ENCODE results near the gene TAS1R1. TPM values are rescaled to one million over a fixed set of nuclear protein-coding genes. Genes with fewer than 3 reads are reported as not detected.

The TAS1R1 gene
- total and polyA plus RNA-seq, 9 of the 15 experiments (the other 6 are each of a cell fraction or from before 2014, with no cell fraction given) = 0.06 TPM; not detected in 8

GRCh38 chr1:6624710-6625583 lies 69.8 kb downstream of the TAS1R1 start, which contains the start of gene THAP3:
THAP3 (plus strand) TSS chr1:6624868; CDS start chr1:6625219, 351 bp downstream.
- Histone ChIP-seq H3K4me1 (replicated peaks in 1 of 2; ENCODE audit: control insufficient read depth in 2 of 2, insufficient read depth in 2 of 2, low read length in 2 of 2) (peaks cover 12 to 47% of the 10 kb centered on the region in 2 experiments; a peak in 4 of 5 replicates), H4K20me1 (replicated peaks; ENCODE audit: control insufficient read depth, insufficient read depth, low read length) (peaks cover 19% of the 10 kb centered on the region; the same call in 1 of the 2 replicates), H3K4me2 (ENCODE audit: insufficient read depth, low read length) (peak within 1 kb of the TSS; percentile 94), H3K9ac (ENCODE audit: insufficient read depth in 1 of 2, low read depth in 2 of 2, low read length in 2 of 2) (peak within 1 kb of the TSS; percentile 71 to 90), H3K9me1 (ENCODE audit: control insufficient read depth, insufficient read depth, low read length) (peaks cover under 1% of the 10 kb centered on the region), H3K27me3 (ENCODE audit: control insufficient read depth in 2 of 2, insufficient read depth in 2 of 2, low read length in 2 of 2) (no peaks in the 10 kb centered on the region), H3K79me2 (ENCODE audit: control insufficient read depth, insufficient read depth, low read length) (peaks cover 58% of the 10 kb centered on the region), H3K9me3 (replicated peaks; ENCODE audit: control insufficient read depth, insufficient read depth, low read depth, low read length) (no peaks in the 10 kb centered on the region), H3K27ac (ENCODE audit: extremely low read depth, low read depth, low read length) (peak within 1 kb of the TSS; percentile 74), H3K4me3 (peak within 1 kb of the TSS; percentile 91), H3K36me3 (ENCODE audit: control insufficient read depth, insufficient read depth, low read length) (peaks cover 80% of the 10 kb centered on the region), H2AFZ (ENCODE audit: low read depth, low read length) (peak within 1 kb of the TSS; percentile 69; the same call in 1 of the 2 replicates)
- peak; percentile 93 to 96 (median 94) for DNase-seq (ENCODE audit: extremely low read depth in 1 of 4, low spot score in 3 of 4)
- in situ Hi-C loops (cut with MboI) = no loop called here
- ATAC-seq = peak; percentile 97
- ChIA-PET POLR2A (interaction anchor here (0.6 to 5.1 kb wide), 9 partner anchors 6 to 53 kb away, joined by 3 to 36 read pairs (median 3); no protein-coding TSS in a partner anchor), CTCF (ENCODE audit: low intra/inter-chr PET ratio) (interaction anchor here (1.1 kb wide), 1 partner anchor 138 kb away, joined by 6 read pairs; no protein-coding TSS in a partner anchor)
- FAIRE-seq = peak; percentile 98
- no TSS peak for BruUV-seq (replicated peaks)
- 1% methylated on average over 51 of the region's 73 CpGs for WGBS (ENCODE audit: insufficient coverage, low coverage, missing lambda C conversion rate)
- intact Hi-C loops (cut with micrococcal nuclease) = no loop called here
- TF ChIP-seq RAD21 (CRISPR knock-in tag; conservative IDR thresholded peaks at IDR 0.05 in 1 of 2, IDR thresholded peaks at IDR 0.05 in 1 of 2) (peak in 1 of 2 experiments; percentile 30; a peak in 2 of 4 replicates), ETS2 (tag; IDR thresholded peaks at IDR 0.05; ENCODE audit: borderline replicate concordance, poor library complexity, severe bottlenecking) (no peak), TCF7 (IDR thresholded peaks at IDR 0.05; ENCODE audit: borderline replicate concordance) (no peak), TCF7L2 (IDR thresholded peaks at IDR 0.05; ENCODE audit: low read depth, low read length) (no peak), POLR2AphosphoS2 (IDR thresholded peaks at IDR 0.05; ENCODE audit: low read length) (peak; percentile 89), HDAC1 (IDR thresholded peaks at IDR 0.05) (peak in 1 of 2 experiments; percentile 67; a peak in 1 of 4 replicates), CLOCK (CRISPR knock-in tag; IDR thresholded peaks at IDR 0.05; ENCODE audit: borderline replicate concordance) (no peak), VEZF1 (CRISPR knock-in tag; IDR thresholded peaks at IDR 0.05) (peak; percentile 84), CTBP1 (IDR thresholded peaks at IDR 0.05; ENCODE audit: borderline replicate concordance) (peak; percentile 58; the same call in 1 of the 2 replicates), RBFOX2 (IDR thresholded peaks at IDR 0.05; ENCODE audit: low read depth, low read length) (peak; percentile 72), NFIX (CRISPR knock-in tag; IDR thresholded peaks at IDR 0.05; ENCODE audit: low read depth) (peak; percentile 26; the same call in 1 of the 2 replicates), ETV6 (IDR thresholded peaks at IDR 0.05; ENCODE audit: borderline replicate concordance in 1 of 2, low read depth in 2 of 2, low read length in 1 of 2) (no peak), ETV6 (CRISPR knock-in tag; IDR thresholded peaks at IDR 0.05; ENCODE audit: borderline replicate concordance) (peak; percentile 63; the same call in 1 of the 2 replicates), ARNT (IDR thresholded peaks at IDR 0.05) (no peak)
- TF ChIP-seq, protein P1, sequence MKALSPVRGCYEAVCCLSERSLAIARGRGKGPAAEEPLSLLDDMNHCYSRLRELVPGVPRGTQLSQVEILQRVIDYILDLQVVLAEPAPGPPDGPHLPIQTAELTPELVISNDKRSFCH (CRISPR knock-in tag; IDR thresholded peaks at IDR 0.05) = no peak
- TF ChIP-seq, protein P1 (tag; IDR thresholded peaks at IDR 0.05) = 0 out of 2 replicates have a peak, but pooled peaks have one; percentile 50
